Caco-2 (cell line): ENCODE measurements around the gene CDC42BPG. TPM values are rescaled to one million over a fixed set of nuclear protein-coding genes. Genes with fewer than 3 reads are reported as not detected.
A peak's percentile ranks its signal among the peaks of the same experiment; 100 is the strongest.

Source experiments
- BruUV-seq: library from RNA; stranded (reverse); fragments of 400-500 nt; replicated peaks from 2 replicates; lab custom pipeline; 2021; lab: Mats Ljungman, UMichigan
- CTCF ChIA-PET: fragments of 300-600 bp; sonication (Branson Sonifier 250); formaldehyde crosslinking; loops from one replicate; lab custom pipeline; 2022; ENCODE audit warnings: antibody characterized with exemption; lab: Charles Lee
- POLR2A ChIA-PET: fragments of 300-600 bp; sonication (Branson Sonifier 250); formaldehyde crosslinking; loops from one replicate; lab custom pipeline; 2022; ENCODE audit warnings: antibody characterized with exemption; lab: Charles Lee
- DNase-seq, 2 experiments: peaks; one replicate each; pipeline versions ENCODE4 v3.0.0 to v3.0.0-alpha.2; 2020 to 2022
- H3K27me3 ChIP-seq: replicated peaks from 2 replicates; pipeline ENCODE4 v1.6.0; 2011; ENCODE audit warnings: low read length; ENCODE audit not compliant: control insufficient read depth, insufficient read depth
- H3K36me3 ChIP-seq: 2 replicates; pipeline ENCODE4 v1.5.1; 2011; ENCODE audit warnings: low read length; ENCODE audit not compliant: control insufficient read depth, insufficient read depth
- H3K4me1 ChIP-seq: fragments of 250-450 bp; sonication (Bioruptor Pico); 2 replicates; pipeline ENCODE4 v1.5.1; 2020; ENCODE audit warnings: mild to moderate bottlenecking
- H3K4me3 ChIP-seq: 2 replicates; pipeline ENCODE4 v1.5.1; 2011; ENCODE audit warnings: low read depth, mild to moderate bottlenecking, control low read depth, low read length
- H3K9me3 ChIP-seq: fragments of 250-450 bp; sonication (Bioruptor Pico); 2 replicates; pipeline ENCODE4 v1.5.1; 2020; ENCODE audit warnings: mild to moderate bottlenecking, moderate library complexity
- H3K27ac Mint-ChIP-seq: one replicate; pipeline ENCODE4 v1.8.0; 2022; ENCODE audit warnings: mixed read lengths; ENCODE audit not compliant: unreplicated experiment
- H3K27me3 Mint-ChIP-seq: one replicate; pipeline ENCODE4 v1.8.0; 2022; ENCODE audit warnings: mixed read lengths; ENCODE audit not compliant: insufficient read depth, unreplicated experiment
- H3K36me3 Mint-ChIP-seq: one replicate; pipeline ENCODE4 v1.8.0; 2022; ENCODE audit warnings: mild to moderate bottlenecking, mixed read lengths; ENCODE audit not compliant: insufficient read depth, unreplicated experiment
- H3K4me1 Mint-ChIP-seq: one replicate; pipeline ENCODE4 v1.8.0; 2022; ENCODE audit warnings: low read depth, mixed read lengths; ENCODE audit not compliant: unreplicated experiment
- H3K4me3 Mint-ChIP-seq: one replicate; pipeline ENCODE4 v1.8.0; 2022; ENCODE audit warnings: mild to moderate bottlenecking, moderate library complexity, mixed read lengths; ENCODE audit not compliant: unreplicated experiment
- H3K9me3 Mint-ChIP-seq: one replicate; pipeline ENCODE4 v1.8.0; 2022; ENCODE audit warnings: mixed read lengths; ENCODE audit not compliant: unreplicated experiment
- intact Hi-C: fragments of 100-400 bp; cut with micrococcal nuclease; formaldehyde crosslinking; loops from one replicate; pipeline ENCODE4 v1.10.0; 2022; ENCODE audit not compliant: unreplicated experiment
- total RNA-seq: library from RNA; stranded (reverse); gene quantifications from 2 replicates; pipeline ENCODE4 v1.2.3, GENCODE V29; 2022
- TF ChIP-seq, protein P1 (sequence below), 2 experiments: fragments of 200-600 bp in 1 of 2; IDR thresholded peaks; 1 replicate in 1 of 2; 2 replicates in 1 of 2; pipeline versions ENCODE4 v1.5.1 to v1.8.0; 2011 to 2022; ENCODE audit warnings: antibody characterized with exemption in 1 of 2, control low read depth in 1 of 2, inconsistent platforms in 1 of 2, low read depth in 1 of 2, low read length in 1 of 2, mild to moderate bottlenecking in 1 of 2, moderate library complexity in 1 of 2; ENCODE audit not compliant: insufficient read depth in 1 of 2, severe bottlenecking in 1 of 2, unreplicated experiment in 1 of 2

The CDC42BPG gene
- total RNA-seq, 1 experiment from 2014 or later: 29.1 TPM

DNA sequence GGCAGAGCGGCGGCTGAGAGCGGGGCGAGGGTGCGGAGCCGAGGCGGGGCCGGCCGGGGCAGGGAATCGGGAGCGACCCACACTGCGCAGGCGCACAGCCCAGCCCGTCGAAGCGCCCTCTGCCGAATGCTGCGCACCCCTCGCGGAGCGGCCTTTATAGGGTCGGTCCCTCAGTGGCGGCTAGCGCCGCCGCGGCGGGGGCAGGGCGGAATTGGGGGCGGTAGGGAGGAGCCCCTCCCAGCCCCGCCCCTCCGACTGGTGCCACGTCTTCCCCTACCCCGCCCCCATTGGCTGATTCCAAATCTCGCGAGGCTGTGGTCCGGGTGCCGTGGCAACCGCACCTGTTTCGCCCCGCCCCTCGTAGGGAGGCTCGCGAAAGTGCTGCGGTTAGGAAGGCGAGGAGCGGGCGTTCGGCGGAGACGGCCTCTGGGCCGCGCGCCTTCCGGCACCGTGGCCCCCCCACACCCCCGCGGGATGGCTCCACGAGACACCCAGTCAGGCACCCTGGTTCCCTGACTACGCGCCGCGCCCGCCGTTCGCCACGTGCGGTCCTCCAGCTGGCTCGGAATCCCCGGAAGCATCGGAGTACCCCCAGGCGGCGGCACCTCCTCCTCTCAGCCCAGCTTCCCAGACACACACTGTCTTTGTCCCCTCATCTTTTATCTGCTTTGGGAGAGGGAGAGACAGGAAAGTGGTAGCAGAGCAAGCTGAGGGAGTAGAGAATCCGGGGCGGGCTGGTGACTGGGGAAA lies 34.2 kb upstream of the CDC42BPG start, which contains the start of gene EHD1:
Gene EHD1 (minus strand): TSS at position 128 of the 750 bp plus-strand sequence. CDS start 157 bp downstream, outside the sequence.
- Mint-ChIP-seq H3K27ac (peak within 1 kb of the TSS; percentile 82), H3K36me3 (peaks cover 60% of the 10 kb centered on the region), H3K4me3 (peak within 1 kb of the TSS; percentile 85), H3K9me3 (no peaks in the 10 kb centered on the region), H3K4me1 (peaks cover 7% of the 10 kb centered on the region), H3K27me3 (no peaks in the 10 kb centered on the region)
- Histone ChIP-seq H3K4me1 (peaks cover 26% of the 10 kb centered on the region), H3K36me3 (0 out of 2 replicates have a peak, but pooled peaks cover 3% of the 10 kb centered on the region), H3K27me3 (no peaks in the 10 kb centered on the region), H3K4me3 (peak within 1 kb of the TSS; percentile 93), H3K9me3 (no peaks in the 10 kb centered on the region)
- peak; percentile 99 for DNase-seq
- ChIA-PET POLR2A (interaction anchor here (0.6 to 3.5 kb wide), 4 partner anchors 10 to 473 kb away, joined by 3 to 21 read pairs (median 5); no protein-coding TSS in a partner anchor), CTCF (interaction anchor here (0.6 to 3.2 kb wide), 5 partner anchors 10 to 177 kb away, joined by 3 to 17 read pairs (median 11); no protein-coding TSS in a partner anchor)
- TF ChIP-seq, protein P1, sequence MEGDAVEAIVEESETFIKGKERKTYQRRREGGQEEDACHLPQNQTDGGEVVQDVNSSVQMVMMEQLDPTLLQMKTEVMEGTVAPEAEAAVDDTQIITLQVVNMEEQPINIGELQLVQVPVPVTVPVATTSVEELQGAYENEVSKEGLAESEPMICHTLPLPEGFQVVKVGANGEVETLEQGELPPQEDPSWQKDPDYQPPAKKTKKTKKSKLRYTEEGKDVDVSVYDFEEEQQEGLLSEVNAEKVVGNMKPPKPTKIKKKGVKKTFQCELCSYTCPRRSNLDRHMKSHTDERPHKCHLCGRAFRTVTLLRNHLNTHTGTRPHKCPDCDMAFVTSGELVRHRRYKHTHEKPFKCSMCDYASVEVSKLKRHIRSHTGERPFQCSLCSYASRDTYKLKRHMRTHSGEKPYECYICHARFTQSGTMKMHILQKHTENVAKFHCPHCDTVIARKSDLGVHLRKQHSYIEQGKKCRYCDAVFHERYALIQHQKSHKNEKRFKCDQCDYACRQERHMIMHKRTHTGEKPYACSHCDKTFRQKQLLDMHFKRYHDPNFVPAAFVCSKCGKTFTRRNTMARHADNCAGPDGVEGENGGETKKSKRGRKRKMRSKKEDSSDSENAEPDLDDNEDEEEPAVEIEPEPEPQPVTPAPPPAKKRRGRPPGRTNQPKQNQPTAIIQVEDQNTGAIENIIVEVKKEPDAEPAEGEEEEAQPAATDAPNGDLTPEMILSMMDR (IDR thresholded peaks at IDR 0.05; ENCODE audit: insufficient read depth in 1 of 2, low read depth in 1 of 2, low read length in 1 of 2, severe bottlenecking in 1 of 2, unreplicated experiment in 1 of 2): peak in 1 of 2 experiments; percentile 75
- intact Hi-C loops: loop anchor here (1.0 to 2.0 kb wide), 3 partner anchors 11 to 31 kb away; no protein-coding TSS in a partner anchor
- no TSS peak for BruUV-seq

DNA sequence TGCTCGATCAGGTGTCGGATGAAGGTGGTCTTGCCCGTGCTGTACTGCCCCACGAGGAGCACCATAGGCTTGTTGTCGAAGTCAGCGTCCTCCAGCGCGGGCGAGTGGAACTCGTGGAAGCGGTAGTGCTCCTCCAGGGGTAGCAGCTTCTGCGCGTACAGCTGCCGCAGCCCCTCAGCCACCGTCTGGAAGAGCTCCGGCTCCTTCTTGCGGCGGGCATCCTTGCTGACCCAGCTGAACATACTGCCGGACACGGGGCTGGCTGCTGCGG lies 33.7 kb upstream of the CDC42BPG start:
- 0 out of 2 replicates have a peak, but pooled peaks cover 3% of the 10 kb centered on the region for H3K36me3 ChIP-seq
- no peaks in the 10 kb centered on the region for H3K27me3 Mint-ChIP-seq
- no peaks in the 10 kb centered on the region for H3K27me3 ChIP-seq
- peaks cover 65% of the 10 kb centered on the region for H3K36me3 Mint-ChIP-seq
- peaks cover 29% of the 10 kb centered on the region for H3K4me1 ChIP-seq
- H3K9me3 ChIP-seq: no peaks in the 10 kb centered on the region
- H3K27ac Mint-ChIP-seq: peak overlapping the region; percentile 82
- H3K9me3 Mint-ChIP-seq: no peaks in the 10 kb centered on the region
- intact Hi-C loops: loop anchor here (1.0 to 2.0 kb wide), 3 partner anchors 11 to 31 kb away; no protein-coding TSS in a partner anchor
- peaks cover 10% of the 10 kb centered on the region for H3K4me1 Mint-ChIP-seq
- POLR2A ChIA-PET: interaction anchor here (0.9 to 3.5 kb wide), 2 partner anchors 11 to 13 kb away, joined by 3 to 21 read pairs; no protein-coding TSS in a partner anchor
- no TSS peak for BruUV-seq
- CTCF ChIA-PET: interaction anchor here (0.6 to 3.2 kb wide), 4 partner anchors 10 to 178 kb away, joined by 8 to 17 read pairs (median 14); no protein-coding TSS in a partner anchor
- no peak for DNase-seq
- H3K4me3 ChIP-seq: peak overlapping the region; percentile 57
- TF ChIP-seq, protein P1 (IDR thresholded peaks at IDR 0.05; ENCODE audit: insufficient read depth in 1 of 2, low read depth in 1 of 2, low read length in 1 of 2, severe bottlenecking in 1 of 2, unreplicated experiment in 1 of 2): no peak
- peak overlapping the region; percentile 85 for H3K4me3 Mint-ChIP-seq
